ENCODE results near the gene TAF4B.

DNA sequence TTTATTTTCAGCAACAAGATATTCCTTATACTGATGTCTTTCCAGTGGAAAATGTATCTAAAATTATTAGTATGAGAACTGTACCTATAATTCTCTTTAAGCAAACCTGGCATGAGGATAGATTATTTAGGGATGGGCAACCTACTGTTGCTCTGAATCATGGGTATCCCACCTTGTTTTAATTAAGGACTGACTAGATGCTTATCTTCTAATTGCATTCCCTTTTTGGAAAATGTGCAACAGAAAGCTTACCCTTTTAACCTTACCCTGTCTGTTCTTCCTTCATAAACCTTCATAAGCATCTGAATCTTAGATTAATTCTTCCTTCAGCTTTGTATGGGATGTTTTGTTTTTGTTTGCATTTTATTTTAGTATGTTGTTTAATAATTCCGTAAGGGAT, 110.3 kb downstream of the TAF4B start:
- TF ChIP-seq EP300 (IDR thresholded peaks at IDR 0.05) (no peak), POLR2AphosphoS5 (IDR thresholded peaks at IDR 0.05) (no peak), POLR2A (IDR thresholded peaks at IDR 0.05; ENCODE audit: low read depth) (no peak)
- TF ChIP-seq, protein P1, sequence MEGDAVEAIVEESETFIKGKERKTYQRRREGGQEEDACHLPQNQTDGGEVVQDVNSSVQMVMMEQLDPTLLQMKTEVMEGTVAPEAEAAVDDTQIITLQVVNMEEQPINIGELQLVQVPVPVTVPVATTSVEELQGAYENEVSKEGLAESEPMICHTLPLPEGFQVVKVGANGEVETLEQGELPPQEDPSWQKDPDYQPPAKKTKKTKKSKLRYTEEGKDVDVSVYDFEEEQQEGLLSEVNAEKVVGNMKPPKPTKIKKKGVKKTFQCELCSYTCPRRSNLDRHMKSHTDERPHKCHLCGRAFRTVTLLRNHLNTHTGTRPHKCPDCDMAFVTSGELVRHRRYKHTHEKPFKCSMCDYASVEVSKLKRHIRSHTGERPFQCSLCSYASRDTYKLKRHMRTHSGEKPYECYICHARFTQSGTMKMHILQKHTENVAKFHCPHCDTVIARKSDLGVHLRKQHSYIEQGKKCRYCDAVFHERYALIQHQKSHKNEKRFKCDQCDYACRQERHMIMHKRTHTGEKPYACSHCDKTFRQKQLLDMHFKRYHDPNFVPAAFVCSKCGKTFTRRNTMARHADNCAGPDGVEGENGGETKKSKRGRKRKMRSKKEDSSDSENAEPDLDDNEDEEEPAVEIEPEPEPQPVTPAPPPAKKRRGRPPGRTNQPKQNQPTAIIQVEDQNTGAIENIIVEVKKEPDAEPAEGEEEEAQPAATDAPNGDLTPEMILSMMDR (IDR thresholded peaks at IDR 0.05): no peak
